GM18873 (cell line): Measurements from ENCODE around the gene DDX55.

ENCODE experiments used
- ATAC-seq: cut with Tn5 transposase; IDR thresholded peaks from one replicate; pipeline ENCODE4 v1.9.1; 2021; ENCODE audit warnings: mild to moderate bottlenecking, moderate library complexity, moderate number of reproducible peaks; ENCODE audit not compliant: unreplicated experiment, low FRiP score

Gene DDX55

DNA sequence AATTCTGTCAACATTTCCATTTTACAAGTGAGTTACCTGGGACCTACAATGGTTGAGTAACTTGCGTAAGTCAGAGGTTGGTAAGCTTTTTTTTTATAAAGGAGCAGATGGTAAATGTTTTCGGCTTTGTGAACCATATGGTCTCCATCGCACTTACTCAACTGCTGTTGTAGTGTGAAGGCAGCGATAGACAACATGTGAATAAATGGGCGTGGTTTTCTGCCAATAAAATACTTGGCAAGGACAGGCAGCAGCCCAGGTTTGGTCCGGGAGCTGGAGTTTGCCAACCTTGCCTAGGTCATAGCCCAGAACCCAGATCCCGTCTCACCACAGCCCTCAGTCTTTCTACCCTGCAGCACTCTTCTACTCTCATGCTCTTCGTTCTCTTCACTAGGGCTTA, 6.3 kb downstream of the DDX55 start:
- ATAC-seq, result no peak

DNA sequence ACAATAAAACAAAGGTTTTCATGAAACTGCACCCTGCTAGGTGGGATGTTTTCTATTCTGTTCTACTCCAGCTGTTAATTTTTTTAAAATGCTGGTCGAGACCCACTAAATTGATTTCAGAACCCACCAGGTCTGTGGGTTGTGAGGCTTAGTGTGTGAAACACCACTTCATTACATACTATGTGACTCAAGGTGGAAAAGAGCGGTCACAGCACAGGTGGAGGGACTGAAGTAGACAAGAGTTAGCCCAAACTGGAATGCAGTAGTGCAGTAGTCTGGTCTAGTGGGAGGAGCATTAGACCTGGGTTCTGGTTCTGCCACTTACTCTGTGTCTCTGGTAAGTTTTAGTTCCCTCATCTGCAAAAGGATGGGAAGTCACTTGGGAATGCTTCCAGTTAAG, 12.2 kb downstream of the DDX55 start:
- no peak for ATAC-seq

- ATAC-seq, result no peak
Measured at GRCh38 chr12:123614531-123614930, 12.6 kb downstream of the DDX55 start.

GRCh38 chr12:123617144-123617543, 15.2 kb downstream of the DDX55 start:
- ATAC-seq, result no peak

- ATAC-seq, result no peak
Measured at GRCh38 chr12:123617580-123617979, 15.7 kb downstream of the DDX55 start.

DNA sequence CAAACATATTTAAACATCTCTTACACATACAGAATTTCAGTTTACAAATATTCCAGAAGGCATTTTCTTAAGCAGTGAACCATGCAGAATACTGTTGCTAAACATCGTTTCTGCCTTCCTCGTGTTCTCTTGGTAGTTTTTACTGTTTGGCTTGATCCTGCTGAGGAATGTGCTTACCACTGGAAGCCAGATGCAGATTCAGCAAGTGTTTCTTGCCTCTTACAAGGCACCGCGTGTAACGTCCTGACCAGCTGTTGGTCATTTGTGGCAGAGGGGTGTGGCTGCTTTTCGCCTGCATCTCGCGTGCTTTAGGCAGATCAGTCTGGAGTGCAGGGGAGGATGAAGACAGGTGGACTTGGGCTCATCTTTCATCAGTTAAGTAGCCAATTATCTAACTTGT, 19.2 kb downstream of the DDX55 start:
- no peak for ATAC-seq

DNA sequence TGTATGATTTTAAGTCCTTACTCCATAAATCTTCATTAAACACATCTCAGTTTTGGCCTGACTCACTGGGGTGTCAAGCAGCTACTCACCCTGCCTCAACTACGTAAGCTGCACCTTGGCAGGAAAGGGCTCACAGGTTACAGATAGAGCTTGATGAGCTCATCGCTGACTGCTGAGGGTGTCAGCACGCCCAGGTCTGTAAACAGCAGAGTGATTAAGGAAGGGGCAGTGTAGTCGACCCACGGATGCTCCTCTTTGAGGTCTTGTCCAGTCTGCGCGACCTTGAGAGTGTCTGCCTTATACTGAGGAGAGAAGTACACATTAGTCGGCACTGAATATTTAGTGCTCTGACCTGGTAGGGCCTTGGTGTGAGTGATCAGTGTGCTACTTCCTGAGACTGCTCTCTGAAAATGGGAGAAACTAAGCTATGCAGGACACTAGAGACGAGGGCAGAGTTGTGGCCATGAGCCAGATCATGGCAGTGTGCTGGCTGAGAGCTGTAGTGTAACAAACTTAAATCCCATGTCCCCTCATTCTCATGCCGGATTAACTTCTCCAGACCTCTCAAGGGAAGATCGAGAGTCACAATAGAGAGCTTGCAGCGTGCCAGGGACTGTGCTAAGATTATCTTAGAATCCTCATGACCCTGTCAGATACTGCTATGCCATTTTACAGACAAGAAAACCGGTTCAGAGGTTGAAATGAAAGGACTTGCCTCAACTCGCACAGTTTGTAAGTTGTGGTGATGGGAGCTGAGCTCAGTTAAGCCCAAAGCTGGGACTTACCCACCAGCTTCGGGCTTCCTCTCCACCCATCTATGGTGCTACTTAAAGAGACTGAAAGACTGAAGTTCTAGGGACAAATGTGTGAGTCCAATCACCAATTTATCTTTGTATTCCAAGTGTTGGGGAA, 20.0 kb downstream of the DDX55 start:
- no peak for ATAC-seq

GRCh38 chr12:123633379-123634141, 31.7 kb downstream of the DDX55 start, which contains the start of the genes EIF2B1 and GTF2H3:
TSS of gene EIF2B1 (minus strand) at chr12:123633686. CDS start at chr12:123633557, 129 bp downstream.
TSS of gene GTF2H3 (plus strand) at chr12:123633829. CDS start at chr12:123633860, 31 bp downstream.
- ATAC-seq, result peak; percentile 93

DNA sequence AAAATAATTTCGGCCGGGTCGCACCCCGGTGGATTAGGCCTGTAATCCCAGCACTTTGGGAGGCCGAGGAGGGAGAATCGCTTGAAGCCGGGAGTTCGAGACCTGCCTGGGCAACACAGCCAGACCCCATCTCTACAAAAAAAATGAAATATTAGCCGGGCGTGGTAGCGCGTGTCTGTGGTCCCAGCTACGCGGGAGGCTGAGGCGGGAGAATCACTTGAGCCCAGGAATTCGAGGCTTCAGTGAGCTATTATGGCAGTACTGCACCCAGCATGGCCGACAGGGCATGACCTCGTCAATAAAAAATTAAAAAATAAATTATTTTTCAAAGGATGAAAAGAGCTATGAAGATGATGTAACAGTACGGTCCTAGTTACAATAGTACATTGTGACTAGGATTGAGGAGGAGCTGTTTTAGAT, 32.3 kb downstream of the DDX55 start:
- ATAC-seq, result no peak

GRCh38 chr12:123643911-123644310, 42.0 kb downstream of the DDX55 start:
- ATAC-seq, result no peak

GRCh38 chr12:123645380-123645779, 43.5 kb downstream of the DDX55 start:
- no peak for ATAC-seq

GRCh38 chr12:123645878-123646277, 44.0 kb downstream of the DDX55 start:
- no peak for ATAC-seq

DNA sequence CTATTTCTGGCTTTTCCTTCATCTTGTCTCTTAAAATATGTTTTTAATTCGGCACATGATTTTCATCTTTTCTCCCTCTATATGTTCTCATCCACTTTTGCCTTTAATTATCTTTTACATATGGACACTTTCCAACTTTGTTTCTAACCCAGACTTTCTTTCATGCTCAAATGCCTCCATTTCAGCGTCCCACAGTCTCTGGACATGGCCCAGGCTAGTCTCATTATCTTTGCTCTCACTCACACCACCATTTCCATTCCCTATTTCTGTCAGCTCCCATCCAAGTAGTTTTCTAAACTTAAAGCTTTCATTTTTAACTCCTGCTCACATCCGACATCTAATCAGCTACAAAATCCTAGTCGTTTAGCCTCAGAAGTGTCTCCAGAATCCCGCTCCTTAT, 46.5 kb downstream of the DDX55 start:
- no peak for ATAC-seq

DNA sequence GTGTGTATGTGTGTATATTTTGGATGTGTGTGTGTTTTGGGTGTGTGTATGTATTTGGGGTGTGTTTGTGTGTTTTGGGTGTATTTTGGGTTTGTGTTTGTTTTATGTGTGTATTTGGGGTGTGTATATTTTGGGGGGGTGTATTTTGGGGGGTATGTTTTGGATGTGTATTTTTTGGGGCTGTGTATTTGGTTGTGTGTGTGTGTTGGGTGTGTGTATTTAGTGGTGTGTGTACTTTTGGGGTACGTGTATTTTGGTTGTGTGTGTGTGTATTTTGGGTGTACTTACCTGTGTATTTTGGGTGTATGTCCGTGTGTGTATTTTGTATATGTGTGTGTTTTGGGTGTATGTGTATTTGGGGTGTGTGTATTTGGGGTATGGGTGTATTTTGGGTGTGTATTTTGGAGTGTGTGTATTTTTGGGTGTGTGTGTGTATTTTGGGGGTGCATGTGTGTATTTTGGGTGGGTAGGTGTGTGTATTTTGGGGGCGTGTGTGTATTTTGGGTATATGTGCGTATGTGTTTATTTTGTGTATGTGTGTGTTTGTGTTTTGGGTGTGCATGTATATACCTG, 52.3 kb downstream of the DDX55 start:
- ATAC-seq, result no peak

DNA sequence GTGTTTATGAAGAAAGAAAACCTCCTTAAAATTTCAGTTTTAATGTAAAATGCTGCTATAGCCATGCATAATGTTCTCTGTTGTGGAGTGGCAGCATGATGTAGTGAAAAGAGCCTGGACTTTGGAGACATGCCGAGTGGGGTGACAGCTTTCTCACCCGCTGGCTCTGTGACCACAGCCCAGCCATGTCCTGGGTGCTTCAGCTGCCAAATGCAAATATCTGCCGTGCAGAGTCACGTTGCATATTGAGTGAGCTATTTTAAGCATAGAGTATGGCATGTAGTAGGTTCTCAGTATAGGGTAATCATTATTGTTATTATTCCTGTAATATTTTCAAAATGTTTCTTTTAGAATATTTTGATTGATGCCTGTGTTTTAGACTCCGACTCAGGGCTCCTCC, 53.5 kb downstream of the DDX55 start:
- peak; percentile 84 for ATAC-seq

- no peak for ATAC-seq
Measured at GRCh38 chr12:123656392-123656791, 54.5 kb downstream of the DDX55 start.

- ATAC-seq, result no peak
Measured at GRCh38 chr12:123657211-123657610, 55.3 kb downstream of the DDX55 start.

DNA sequence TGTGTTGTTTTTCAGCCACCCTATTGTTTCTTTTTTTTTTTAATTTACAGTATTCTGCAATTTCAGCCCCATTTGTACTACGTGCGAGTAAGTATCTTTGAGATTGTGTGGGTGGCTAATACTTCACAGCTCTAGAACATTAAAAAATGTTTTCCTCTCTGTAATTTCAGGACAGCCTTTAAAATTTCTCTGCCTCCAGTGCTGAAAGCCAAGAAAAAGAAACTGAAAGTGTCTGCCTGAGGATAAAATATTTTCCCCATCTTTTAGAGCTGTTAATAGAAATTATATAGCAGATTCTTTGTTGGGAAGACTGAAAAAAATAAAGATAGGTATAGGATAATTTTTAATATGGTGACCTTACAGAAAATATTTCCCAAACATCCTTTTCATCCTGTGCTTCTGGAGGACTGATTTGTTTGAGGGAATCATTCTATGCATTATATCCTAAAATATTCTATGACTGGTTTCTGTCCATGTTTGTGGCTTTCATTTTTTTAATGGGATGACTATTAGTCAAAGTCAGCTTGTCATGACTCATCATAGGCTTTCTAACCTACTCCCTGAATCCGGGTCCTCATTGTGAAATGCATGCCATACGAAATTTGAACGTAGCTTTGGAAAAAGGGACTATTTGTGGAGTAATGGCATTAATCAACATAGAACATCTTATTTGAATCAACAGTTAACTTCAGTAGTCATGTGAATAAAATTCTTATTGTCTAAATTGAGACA, 58.3 kb downstream of the DDX55 start:
- no peak for ATAC-seq

GRCh38 chr12:123667771-123668170, 65.9 kb downstream of the DDX55 start:
- no peak for ATAC-seq
